NCI-H1105 (cell line): ENCODE data around the gene NDOR1.

ENCODE experiments used
- DNase-seq: peaks from one replicate; lab custom pipeline; 2025; lab: John Stamatoyannopoulos, UW

The NDOR1 gene

DNA sequence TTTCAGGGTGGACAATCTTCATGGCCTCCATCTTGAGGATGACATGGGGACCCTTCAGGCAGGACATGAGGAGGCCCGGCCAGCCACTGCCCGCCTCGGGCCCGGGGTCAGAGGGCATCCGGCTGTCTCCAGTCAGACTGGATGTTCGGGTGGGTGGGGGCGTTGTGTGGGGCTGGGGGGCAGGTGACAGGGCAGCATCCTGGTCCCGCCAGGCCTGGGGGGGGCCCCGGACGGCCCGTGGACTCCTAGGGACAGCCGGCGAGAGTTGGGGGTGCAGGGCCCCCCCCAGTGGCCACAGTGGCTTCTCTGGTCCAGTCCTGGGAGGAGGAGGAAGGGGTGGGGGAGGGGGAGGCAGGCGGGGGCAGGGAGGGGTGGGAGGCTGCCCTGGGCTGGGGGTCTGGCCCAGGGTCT is 15.6 kb downstream of the NDOR1 start:
- DNase-seq, result no peak

DNA sequence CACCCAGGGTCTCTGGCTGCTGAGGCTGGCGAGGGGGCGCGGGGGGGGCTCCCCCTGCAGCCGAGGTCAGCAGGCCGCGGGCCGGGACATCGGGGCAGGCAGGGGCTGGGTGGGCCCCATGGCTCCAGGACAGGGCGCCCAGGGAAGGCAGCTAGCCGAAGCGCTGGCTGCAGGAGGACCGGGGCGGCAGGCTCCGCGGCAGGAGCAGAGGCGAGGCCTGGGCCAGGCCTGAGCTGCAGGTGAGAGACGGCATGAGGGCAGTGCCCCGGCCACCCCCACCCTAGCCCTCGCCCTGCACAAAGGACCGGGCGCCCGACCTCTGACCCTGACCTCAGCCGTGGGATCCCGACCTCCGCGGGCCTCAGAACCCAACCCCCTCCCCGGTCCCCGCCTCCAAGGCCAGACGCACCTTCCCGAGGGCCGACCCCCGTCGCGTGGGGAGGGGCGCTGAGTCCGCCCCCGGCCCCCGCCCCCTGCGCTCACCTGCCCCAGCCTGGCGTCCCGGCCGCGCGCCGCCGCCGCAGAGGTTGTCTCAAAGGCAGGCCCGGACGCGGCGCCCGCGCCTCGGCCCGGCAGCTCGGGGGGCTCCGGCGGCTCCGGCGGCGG is 16.1 kb downstream of the NDOR1 start:
- no peak for DNase-seq

DNA sequence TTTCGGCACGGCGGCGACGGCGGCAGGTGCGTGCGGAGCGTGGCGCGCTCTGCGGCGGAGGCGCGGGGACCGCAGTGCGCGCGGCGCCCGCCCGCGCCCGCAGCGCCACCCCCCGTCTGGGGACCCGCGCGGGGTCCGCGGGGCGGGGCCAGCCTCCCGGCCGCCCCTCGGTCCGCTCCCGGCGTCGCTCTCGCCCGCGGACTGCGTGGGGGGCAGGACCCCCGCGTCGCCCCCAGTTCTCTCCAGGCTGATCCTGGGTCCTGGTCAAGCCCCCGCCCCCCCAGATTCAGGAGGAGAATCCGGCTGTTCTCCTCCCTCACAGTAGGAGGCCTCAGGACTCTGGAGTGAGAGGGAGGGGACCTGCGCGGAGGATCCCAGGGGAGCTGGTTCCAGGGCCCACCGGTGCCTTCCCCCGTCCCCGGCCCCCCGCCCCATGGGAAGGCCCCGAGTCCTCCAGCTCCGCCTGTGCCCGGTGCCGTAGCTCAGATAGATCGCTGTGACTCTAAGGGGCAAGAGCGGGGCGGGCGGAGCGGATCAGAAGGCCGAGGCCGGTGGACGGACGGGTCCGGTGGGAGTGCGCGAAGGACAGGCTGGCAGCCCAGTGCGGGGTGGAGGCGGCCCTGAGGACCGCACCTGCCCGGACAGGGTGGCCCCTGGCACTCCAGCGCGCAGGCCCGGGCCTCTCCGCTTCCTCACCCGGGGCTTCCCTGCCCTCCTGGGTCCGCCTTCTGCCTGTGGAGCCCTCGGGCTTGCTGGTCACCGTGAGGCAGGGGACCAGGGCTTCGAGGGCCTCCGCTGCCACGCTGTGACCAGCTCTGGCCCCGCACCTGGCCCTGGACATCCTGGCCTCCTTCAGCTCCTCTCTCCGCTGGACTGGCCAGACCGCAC is 16.9 kb downstream of the NDOR1 start, which contains the start of gene RNF208:
TSS of gene RNF208 (minus strand) at position 51 of the 888 bp plus-strand sequence. CDS start 1,028 bp downstream, outside the sequence.
- peak; percentile 18 for DNase-seq

GRCh38 chr9:137223078-137223970 is 17.8 kb downstream of the NDOR1 start:
- DNase-seq, result peak; percentile 92

DNA sequence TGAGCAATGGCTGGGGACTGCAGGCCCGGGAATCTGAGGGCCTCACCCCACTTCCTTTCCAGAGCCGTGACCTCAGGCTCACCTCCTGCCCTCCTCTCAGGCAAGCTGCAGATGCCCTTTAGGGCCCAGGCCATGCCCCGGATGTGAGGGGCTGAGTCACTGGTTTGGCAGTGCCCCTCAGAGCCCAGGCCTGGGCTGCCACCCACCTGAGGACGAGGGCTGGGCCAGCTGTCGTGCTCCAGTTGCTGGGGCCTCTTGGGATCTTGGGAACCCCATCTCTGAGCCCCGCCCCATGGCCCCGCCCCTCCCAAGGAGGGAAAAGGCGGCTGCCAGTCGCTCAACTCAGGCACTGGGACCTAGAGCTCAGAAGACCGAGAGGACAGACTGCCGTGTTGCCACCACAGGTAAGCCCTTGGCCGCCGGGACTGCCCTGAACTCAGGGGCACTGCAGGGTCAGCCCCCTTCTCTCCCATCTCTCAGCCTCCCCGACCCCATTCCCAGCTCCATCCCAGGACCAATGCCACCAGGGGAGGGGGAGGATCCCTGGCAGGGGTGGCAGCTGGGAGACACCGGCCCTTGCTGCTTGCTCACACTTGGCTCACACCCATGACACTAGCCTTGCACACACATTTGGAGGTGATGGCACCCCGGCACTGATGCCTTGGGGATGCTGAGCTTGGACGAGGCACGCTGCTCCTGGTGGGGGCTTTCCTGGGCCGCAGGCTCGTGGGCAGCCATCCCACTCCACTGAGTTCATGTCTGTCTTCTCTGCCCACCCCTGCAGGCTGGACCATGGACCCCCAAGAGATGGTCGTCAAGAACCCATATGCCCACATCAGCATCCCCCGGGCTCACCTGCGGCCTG is 19.6 kb downstream of the NDOR1 start, which contains the start of gene CYSRT1:
TSS of gene CYSRT1 (plus strand) at position 345 of the 865 bp plus-strand sequence. CDS start at position 793, 448 bp downstream.
- DNase-seq, result no peak

GRCh38 chr9:137225699-137226331 is 20.3 kb downstream of the NDOR1 start:
- DNase-seq, result no peak

- no peak for DNase-seq
Measured at GRCh38 chr9:137226338-137227053, 21.0 kb downstream of the NDOR1 start.

DNA sequence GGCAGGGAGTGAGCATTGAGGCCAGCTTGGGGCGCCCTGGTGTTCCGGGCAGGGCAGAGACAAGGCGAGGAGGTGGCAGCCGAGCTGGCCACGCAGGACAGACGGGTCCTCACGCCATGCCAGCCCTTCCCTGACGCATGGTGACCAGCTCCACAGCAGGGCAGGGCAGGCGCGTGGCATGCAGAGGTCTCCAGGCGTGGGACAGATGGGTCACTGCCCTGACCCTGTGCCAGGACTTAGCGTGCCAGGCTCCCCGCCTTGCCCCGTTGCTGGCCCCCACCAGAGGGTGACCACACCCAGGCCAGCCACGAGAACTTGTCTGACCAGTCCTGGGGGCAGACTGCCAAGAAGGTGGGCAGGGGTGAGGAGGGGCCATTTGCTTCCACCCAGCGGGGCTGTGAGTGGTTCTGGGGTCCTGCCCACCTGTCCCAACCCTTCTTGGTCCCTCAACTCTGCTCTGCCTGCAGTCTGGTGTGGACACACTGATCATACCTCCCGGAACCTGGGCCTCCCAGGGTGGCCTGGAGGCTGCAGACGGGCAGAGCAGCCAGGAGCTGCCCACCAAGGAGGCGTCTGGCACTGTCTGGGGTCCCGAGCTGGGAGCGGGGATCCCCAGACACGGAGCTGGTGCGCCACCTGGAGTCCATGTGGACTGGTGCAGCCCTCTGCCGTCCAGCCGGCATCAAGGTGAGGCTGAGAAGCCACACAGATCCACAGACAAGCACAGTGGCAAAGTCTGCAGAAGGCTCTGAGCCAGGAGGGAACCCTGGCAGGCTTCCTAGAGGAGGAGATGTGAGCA is 21.8 kb downstream of the NDOR1 start, which contains the start of gene RNF224:
TSS of gene RNF224 (plus strand) at position 449 of the 799 bp plus-strand sequence. CDS start 834 bp downstream, outside the sequence.
- DNase-seq, result peak; percentile 47

- DNase-seq, result no peak
Measured at GRCh38 chr9:137227853-137228505, 22.5 kb downstream of the NDOR1 start.

DNA sequence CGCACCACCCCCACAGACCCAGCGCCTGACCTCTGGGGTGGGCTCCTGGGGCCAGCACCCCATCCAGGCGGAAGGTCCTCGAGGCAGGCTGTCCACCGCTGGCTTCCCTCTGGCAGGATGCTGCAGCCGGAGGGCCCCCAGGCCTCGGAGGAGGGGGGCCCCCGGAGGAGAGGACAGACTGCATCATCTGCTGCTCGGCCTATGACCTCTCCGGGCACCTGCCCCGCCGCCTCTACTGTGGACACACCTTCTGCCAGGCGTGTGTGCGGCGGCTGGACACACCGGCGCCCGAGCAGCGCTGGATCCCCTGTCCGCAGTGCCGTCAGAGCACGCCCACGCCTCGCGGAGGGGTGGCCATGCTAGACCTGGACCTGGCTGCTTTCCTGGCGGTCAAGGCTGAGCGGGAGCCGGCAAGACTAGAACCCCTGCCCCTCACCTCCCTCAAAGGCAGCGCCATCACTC is 23.0 kb downstream of the NDOR1 start:
- no peak for DNase-seq

GRCh38 chr9:137228968-137229896 is 23.7 kb downstream of the NDOR1 start:
- DNase-seq, result no peak

- DNase-seq, result no peak
Measured at GRCh38 chr9:137229903-137230704, 24.6 kb downstream of the NDOR1 start.

DNA sequence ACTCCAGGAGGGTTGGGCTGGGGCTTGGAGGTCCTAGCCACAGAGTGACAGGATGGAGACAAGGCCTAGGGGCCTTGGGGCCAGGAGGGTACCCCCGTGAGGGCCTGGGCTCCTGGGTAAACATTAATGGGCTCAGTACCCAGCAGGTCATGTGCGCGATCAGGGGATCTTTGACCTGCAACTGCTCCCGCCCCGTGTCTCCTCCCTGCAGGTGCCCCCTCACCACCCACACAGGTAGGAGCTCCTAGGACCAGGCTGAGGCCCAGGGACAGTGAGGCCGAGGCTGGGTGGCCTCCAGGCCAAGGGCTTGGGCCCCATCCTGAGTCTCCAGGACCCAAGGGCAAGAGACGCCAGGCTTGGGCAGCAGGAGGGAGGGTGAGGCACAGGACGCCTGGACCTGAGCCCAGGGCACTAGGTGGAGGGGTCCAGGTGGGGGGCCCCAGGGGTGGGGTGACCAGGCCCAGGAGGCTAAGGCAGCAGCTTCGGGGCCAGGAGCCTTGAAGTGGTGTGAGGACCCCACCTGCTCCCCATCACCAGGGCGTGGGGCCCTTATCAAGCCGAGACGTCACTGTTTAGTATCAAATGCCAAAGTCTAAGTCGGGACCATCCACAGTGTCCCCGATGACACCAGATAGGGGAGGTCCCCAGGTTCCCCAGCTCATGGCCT is 25.3 kb downstream of the NDOR1 start, which contains the start of gene SLC34A3:
TSS of gene SLC34A3 (plus strand) at position 197 of the 667 bp plus-strand sequence. CDS start 802 bp downstream, outside the sequence.
- DNase-seq, result no peak

DNA sequence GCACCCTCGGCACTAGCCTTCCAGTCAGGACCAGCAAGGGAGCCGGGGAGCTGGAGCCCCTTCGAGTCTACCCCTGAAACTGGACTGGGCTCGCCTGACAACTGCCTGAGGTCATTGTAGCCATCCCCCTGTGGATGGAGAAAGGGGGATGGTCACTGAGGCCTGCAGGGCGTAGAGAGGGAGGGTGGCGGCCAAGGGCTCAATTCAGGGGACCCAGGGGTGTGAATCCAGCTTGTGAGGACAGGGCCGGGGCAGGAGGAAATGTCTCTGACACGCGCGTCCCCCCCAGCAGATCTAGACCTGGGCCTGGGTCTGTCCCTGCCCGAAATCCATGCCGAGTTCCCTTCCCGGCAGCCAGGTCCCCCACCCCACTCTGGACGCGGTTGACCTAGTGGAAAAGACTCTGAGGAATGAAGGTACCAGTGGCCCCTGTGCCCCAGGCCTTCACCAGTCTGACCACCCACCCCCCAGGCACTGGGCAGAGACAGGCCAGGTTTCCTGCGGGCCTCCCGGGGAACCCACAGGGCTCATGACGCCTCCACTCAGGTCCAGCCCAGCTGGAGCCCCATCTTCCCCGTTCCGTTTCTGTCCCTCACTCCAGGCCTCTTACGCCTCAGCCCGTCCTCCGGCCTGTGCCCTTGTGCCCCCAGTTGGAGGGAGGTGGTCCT is 26.0 kb downstream of the NDOR1 start:
- DNase-seq, result no peak

DNA sequence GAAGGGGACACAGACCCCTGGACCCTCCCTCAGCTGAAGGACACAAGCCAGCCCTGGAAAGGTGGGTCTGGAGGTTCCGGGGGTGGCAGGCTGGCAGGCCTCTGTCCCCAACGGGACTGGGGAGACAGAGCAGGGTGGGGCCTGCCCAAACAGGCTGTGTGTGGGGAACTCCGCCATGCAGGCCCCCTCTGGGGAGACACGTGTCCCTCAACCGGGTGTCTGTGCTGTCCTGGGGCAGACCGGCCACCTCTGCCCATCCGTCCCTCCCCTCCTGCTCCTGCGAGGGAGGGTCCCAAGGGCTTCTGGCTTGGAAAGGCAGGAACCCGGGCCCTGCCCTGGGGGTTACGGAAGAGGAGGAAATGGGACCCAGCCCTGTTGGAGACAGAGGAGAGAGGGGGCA is 26.6 kb downstream of the NDOR1 start:
- DNase-seq, result no peak
